ENCODE data around the gene THBS4.
A peak's percentile ranks its signal among the peaks of the same experiment; 100 is the strongest.

THBS4 gene

GRCh38 chr5:80054682-80055081 is 19.5 kb downstream of the THBS4 start:
- POLR2A ChIA-PET (ENCODE audit: low non-redundant PET), result interaction anchor here (0.9 kb wide), 1 partner anchor 10 kb away, joined by 4 read pairs; no protein-coding TSS in a partner anchor
- peak; percentile 87 for DNase-seq (ENCODE audit: low spot score)
- CTCF ChIA-PET, result interaction anchor here (0.6 to 1.3 kb wide), 2 partner anchors 29 to 389 kb away, joined by 3 to 5 read pairs; no protein-coding TSS in a partner anchor
- no peak overlapping the region for H3K27ac ChIP-seq
- no peak for TF ChIP-seq CTCF (conservative IDR thresholded peaks at IDR 0.05; ENCODE audit: low read depth)

- peak; percentile 69 for DNase-seq (ENCODE audit: low spot score)
- no peak overlapping the region for H3K27ac ChIP-seq
- ChIA-PET CTCF (interaction anchor here (1.6 kb wide), 1 partner anchor 28 kb away, joined by 9 read pairs; no protein-coding TSS in a partner anchor), POLR2A (ENCODE audit: low non-redundant PET) (interaction anchor here (0.6 to 0.9 kb wide), 2 partner anchors 11 to 805 kb away, joined by 4 to 5 read pairs; no protein-coding TSS in a partner anchor)
- TF ChIP-seq CTCF (conservative IDR thresholded peaks at IDR 0.05; ENCODE audit: low read depth), result no peak
Observed at GRCh38 chr5:80055491-80056170, 20.5 kb downstream of the THBS4 start.

GRCh38 chr5:80057099-80057498 is 22.0 kb downstream of the THBS4 start:
- no peak for DNase-seq (ENCODE audit: low spot score)
- TF ChIP-seq CTCF (conservative IDR thresholded peaks at IDR 0.05; ENCODE audit: low read depth), result no peak
- ChIA-PET POLR2A (ENCODE audit: low non-redundant PET) (no interaction called here), CTCF (interaction anchor here (0.7 to 1.2 kb wide), 3 partner anchors 27 to 1031 kb away, joined by 3 to 4 read pairs (median 3); no protein-coding TSS in a partner anchor)
- H3K27ac ChIP-seq, result no peak overlapping the region

- no peak overlapping the region for H3K27ac ChIP-seq
- no peak for TF ChIP-seq CTCF (conservative IDR thresholded peaks at IDR 0.05; ENCODE audit: low read depth)
- CTCF ChIA-PET, result interaction anchor here (1.2 kb wide), 1 partner anchor 26 kb away, joined by 4 read pairs; no protein-coding TSS in a partner anchor
- no peak for DNase-seq (ENCODE audit: low spot score)
- POLR2A ChIA-PET (ENCODE audit: low non-redundant PET), result no interaction called here
Observed at GRCh38 chr5:80057921-80058320, 22.8 kb downstream of the THBS4 start.

- POLR2A ChIA-PET (ENCODE audit: low non-redundant PET), result interaction anchor here (0.5 kb wide), 1 partner anchor 20 kb away, joined by 3 read pairs; no protein-coding TSS in a partner anchor
- no peak for DNase-seq (ENCODE audit: low spot score)
- H3K27ac ChIP-seq, result no peak overlapping the region
- CTCF ChIA-PET, result interaction anchor here (0.6 kb wide), 1 partner anchor 94 kb away, joined by 4 read pairs; no protein-coding TSS in a partner anchor
- no peak for TF ChIP-seq CTCF (conservative IDR thresholded peaks at IDR 0.05; ENCODE audit: low read depth)
Observed at GRCh38 chr5:80059354-80059980, 24.3 kb downstream of the THBS4 start.

- CTCF ChIA-PET, result no interaction called here
- no peak for DNase-seq (ENCODE audit: low spot score)
- POLR2A ChIA-PET (ENCODE audit: low non-redundant PET), result no interaction called here
- H3K27ac ChIP-seq, result no peak overlapping the region
- no peak for TF ChIP-seq CTCF (conservative IDR thresholded peaks at IDR 0.05; ENCODE audit: low read depth)
Observed at GRCh38 chr5:80060966-80061365, 25.8 kb downstream of the THBS4 start.

Data from RWPE1 (cell line).